NCI-H2196 treated with DMSO at 0.1 percent for 48 hours (cell line): ENCODE results near the gene ATP1A4.

Experiments
- DNase-seq: peaks from one replicate; lab custom pipeline; 2025; ENCODE audit not compliant: unreplicated experiment; lab: John Stamatoyannopoulos, UW

ATP1A4 gene

DNA sequence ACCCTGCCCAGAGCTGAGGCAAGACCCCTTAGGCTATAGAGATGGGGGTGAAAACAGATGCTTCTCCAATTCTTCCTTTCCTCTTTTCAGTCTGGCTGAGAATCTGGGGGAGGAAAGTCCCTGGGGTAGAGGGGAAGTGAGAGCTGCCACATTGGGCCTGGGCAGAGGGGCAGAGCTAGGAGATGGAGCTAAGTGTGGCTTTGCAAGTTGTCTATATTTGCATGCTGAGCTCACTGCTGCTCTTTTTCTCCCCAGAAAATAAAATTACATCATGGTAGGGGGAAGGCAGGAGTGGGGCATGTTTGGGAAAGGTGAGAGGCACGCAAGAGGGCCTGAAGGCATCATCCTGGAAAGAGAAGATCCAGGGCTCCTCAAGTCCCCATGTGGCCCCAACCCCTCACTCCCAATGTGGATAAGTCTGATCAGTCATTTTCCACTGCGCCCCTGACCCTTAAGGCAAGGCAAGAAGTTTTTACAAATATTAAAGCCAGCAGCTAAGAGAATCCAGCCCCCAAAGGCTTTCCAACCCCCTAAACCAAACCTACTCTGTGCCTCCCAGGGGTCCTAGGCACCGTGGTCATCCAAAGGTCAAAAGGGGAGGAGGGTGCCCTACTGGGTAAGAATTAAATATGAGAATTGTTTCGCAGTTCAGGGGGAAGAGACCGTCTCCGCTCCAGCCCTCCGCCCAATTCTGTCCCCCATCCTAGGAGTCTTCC, 53.3 kb downstream of the ATP1A4 start:
- no peak for DNase-seq

DNA sequence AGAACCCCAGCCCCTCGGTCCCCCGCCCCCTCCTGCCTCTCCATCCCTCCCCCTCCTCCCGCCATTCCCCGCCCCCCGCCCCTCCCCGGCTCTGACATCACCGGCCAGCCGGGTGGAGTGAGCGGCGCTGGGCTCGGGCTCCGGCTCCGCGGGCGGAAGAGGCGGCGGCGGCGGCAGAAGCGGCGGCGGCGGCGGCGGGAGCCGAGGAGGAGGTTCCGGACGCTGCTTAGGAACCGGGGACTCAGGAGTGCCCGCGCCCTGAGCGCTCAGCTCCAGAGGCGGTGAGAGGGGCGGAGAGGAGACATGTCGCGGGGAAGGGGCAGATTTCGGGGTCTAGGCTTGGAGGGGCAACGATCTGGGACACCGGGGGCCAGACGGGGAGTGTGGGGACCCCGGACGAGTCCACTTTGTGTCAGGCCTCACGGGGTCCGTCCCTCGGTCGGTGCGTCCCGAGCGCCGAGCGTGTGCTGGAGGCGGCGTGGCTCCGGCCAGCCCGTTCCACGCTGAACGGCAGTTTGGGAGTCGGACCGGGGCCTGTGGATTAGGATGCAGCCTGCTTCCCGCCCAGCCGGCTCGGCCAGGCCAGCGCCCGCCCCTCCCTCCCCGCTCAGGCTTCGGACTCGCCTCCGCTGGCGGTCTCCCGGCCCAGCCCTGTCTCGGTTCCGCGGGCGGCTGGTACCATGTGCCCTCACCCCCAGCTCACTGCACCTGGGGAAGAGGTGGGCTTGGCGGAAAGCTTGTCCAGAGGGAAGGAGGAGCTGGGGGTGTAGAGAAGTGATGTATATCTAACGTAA, 54.0 kb downstream of the ATP1A4 start, which contains the start of gene PEA15:
Gene PEA15 (plus strand): TSS at position 143 of the 794 bp plus-strand sequence. CDS start 6,161 bp downstream, outside the sequence.
- DNase-seq = peak; percentile 25

DNA sequence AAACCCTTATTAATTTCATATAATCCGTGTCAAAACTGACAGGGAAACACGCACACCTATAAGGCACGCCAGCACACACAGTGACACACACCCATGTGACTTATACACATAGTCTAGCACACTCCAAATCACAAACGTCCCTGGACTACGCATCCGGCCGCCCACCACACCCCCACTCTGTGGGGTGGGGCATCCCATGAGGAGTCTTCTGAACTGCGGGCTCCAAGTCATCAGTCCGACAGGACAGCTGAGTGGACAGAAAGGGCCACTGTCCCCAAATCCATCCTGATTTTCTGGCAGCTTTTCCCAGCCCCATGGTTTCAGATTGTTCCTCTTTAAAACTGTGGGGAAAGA, 54.6 kb downstream of the ATP1A4 start:
- no peak for DNase-seq

DNA sequence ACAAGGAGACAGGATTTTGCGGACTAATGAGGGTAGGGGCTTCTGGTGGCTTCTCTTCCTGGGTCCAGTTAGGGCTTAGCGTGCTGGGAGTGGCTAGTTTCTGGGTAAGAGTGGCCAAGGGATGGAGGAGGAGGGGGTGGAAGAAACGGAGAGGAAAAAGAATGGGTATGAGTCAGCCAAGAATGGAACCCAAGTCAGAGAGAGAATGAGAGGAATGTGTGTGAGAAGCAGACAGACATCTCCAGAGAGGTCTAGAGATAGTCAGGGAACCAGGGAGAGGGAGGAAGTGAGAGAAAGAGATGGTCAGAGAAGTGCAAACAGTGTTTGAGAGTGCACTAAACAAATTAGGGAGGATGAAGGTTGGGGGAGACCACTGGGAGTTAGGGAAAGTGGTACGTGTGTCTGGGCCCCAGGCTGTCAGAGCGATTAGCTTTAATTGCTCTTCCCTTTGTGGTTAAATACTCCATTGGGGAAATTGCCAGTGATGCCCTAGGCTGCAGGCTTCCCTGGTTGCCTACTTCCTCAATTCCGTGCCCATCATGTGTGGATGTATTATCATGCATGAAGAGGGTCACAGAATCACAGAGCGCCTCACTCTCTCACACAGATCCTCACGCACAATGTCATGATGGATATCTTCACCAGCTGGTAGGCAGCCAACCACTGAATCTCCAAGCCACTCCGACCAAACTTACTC, 55.2 kb downstream of the ATP1A4 start:
- no peak for DNase-seq

DNA sequence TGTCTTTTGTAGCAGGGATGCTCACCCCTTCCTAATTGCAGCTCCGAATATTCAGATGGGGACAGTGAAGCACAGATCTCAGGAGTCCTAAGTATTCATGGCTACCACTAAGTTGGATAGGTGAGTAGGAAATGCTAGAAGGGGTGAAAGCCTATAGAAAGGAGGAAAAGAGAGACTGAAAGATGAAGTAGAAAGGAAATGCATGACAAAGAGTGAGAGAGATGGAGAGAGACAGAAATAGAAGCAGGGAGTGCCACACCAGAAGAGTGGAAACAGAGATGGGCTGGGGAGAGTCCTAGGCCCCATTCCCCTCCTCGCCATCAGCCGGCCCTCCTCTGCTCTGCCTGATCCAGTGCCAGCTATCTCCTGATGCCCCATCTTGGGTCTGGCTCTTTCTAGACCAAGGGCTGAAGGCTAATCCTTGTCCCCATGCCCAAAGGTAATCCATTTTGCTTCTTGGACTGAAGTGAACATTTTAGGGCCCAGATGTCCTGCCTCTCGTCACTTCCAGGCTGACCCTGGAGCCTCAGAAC, 55.8 kb downstream of the ATP1A4 start:
- DNase-seq = no peak

DNA sequence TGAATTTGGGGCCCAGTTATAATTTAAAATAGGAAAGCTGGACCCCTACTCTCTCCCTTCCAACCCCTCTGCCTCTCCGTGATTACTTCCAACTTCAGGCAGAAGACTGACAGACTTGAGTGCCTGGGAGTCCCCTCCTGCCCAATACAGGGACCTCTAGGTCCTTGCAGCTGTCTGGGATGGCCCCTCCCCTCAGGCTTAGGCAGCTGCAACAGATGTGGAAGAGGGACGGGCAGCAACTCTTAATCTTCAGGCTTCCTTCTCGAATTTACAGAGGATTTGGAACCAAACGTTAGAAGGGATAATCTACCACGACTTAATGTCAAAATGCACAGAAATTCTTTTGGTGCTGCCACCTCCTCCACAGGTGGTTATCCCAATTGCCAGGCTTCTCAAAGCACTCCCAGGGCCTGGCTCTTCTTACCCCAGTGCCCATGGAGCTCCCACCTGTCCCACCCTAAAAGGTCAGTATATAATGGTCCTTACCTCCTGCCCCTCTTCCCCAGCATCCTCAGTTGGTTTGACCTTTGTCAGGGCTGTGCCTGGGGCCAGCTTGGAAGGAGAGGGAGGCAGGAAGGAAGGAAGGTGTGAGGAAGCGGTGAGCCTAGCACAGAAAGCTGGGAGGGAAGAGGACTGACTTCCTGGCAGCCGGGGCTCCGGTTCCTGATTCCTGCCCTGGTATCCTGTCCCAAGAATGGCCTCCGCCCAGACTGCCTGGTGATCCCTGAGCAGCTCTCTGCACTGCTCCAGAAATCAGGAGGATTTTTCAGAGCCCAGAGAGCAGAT, 56.6 kb downstream of the ATP1A4 start:
- DNase-seq = no peak

DNA sequence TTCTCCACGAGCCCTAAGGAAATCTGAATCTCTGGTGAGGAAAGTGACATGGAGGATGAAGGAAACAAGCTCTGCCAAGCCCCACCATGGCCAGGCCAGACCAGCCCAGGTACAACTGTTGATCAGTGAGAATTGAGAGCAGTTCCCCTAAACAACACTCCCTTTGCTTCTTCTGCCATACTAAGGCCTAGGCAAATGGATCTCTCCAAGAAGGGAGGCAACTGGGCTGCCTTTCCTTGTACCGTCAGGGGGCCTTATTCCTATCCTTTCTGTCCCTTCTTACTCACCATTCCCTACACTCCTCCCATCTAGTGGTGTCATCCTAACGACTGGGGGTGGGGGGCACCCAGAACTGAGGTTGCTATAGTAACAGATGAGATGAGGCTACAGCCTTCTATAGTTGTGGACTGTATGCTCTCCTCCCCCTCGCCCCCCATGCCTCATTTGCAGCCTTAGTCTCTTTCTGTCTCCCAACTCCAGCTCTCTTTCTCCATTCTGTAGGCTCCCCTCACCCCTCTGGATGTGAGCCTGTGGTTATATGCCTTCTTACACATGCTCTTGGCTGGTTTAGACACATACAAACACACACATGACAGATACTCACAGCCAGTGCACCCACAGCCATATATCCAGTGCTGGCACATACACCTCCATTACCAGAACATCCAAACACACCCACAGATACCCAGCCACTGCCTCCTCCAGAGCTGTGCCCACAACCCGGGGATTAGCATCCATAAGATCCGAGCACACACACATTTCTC, 57.3 kb downstream of the ATP1A4 start:
- no peak for DNase-seq

DNA sequence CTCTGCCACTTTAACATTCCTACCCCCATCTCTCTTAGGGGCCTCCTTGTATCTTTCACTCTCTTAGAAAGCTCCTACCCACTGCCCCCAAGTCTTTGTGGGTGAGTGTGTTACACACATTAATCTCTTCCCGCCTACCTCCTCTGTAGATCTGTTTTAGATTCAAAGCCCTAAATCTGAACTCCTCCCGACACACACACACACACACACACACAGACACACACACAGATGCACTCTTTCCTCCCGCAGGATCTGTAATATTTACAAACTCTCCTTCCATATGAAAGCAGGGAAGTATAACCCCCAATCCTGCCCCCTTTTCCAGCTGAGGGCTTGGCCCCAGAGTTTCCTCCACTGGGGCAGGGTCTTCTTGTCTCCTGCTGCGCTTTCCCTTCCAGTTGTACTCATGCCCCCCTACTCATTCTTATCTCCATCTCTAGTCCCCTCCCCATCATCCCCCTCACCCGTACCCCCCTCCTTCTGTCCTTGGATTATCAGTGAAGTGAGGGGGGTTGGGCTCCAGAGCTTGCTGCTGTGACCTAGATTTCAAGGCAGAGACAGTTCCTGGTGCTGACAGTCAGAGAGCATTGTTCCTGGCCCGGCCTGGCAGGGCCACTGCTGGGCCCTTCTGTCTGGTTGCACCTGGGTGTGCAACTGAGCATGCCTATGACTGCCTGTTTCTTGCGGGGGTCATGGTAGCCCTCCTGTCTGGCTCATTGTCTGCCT, 58.1 kb downstream of the ATP1A4 start:
- no peak for DNase-seq

DNA sequence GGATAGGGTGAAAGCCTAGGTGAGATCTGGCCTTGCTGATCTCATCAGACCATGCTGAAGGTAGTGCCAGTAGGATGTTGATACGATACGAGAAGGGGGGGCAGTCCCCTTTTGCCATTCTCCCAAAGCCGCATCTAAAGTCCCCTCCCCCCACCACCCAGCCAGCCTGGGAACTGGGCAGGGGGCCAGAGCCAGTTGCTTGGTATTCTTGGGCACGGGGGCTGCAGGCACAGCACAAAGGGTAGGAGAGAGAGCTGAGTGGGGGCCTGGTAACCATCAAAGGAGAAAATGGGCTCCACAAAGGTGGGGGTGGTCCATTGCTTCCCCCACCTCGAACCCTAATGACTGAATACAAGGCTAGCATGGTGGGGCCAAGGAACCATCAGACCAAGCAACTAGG, 59.2 kb downstream of the ATP1A4 start:
- DNase-seq = no peak

DNA sequence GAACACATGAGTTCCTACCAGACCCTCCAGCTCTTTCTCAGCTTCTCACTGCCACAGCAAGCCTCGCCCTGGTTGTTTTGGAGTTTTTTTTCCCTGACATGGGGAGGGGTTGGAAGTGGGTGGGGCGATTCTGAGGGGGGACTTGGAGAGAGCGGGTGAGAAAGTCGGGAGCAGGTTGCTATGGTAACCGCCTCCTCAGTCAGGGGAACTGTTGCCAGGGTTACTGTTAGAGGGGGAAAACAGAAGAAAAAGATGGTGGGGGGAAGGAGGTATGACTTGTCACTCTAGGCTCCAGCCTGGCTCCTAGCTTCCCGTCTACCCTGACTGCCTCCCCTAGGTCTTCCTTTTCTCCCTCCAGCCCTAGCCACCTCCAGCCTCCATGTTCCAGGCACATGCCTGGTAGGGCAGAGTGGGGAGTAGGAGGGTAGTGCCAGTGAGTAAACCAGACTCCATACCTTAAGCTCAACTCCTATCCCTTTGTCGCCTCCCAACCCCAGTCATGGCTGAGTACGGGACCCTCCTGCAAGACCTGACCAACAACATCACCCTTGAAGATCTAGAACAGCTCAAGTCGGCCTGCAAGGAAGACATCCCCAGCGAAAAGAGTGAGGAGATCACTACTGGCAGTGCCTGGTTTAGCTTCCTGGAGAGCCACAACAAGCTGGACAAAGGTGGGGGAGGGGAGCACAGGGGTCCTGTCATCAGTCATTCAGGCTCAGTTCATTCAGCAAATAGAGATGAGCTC, 59.8 kb downstream of the ATP1A4 start:
- DNase-seq = no peak

DNA sequence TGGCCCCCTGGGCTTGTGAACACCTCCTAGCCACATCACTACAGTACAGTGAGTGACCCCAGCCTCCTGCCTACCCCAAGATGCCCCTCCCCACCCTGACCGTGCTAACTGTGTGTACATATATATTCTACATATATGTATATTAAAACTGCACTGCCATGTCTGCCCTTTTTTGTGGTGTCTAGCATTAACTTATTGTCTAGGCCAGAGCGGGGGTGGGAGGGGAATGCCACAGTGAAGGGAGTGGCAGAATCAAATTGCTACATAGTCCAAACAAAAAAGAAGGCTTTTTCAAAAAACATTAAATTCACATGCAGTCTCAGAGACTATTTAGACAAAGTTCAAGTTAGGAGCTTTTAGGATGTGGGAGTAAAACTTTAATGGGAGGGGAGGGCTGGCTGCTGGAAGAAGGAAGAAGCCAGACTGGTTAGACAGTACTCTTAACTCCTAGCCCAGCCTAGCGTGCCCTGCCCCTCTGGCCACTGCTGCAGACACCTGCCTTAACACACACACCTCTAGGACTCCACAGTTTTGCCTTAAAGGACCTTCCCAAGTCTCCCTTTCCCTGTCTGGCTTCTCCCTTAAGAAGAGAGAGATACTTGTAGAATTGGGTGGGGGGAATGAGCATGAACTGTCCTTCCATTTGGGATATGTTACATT, 63.2 kb downstream of the ATP1A4 start:
- no peak for DNase-seq

DNA sequence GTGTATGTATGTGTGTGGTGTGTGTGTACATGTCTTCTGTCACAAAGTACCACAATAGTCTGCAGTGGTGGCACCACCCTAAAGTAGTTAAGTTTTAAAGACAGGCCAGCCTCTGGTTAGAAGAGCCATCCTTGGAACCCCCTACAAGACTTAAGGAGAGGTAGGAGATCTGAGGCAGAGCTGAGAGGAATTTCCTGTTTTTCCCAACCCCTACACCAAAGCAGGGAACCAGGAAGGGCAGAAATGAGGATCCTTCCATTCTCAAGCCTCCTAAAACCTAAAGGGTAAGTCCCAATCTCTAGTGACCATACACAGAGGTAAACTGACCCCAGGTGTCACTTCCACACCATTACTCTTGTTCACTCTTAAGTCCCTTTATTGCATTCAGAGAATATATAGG, 64.9 kb downstream of the ATP1A4 start:
- DNase-seq = no peak

DNA sequence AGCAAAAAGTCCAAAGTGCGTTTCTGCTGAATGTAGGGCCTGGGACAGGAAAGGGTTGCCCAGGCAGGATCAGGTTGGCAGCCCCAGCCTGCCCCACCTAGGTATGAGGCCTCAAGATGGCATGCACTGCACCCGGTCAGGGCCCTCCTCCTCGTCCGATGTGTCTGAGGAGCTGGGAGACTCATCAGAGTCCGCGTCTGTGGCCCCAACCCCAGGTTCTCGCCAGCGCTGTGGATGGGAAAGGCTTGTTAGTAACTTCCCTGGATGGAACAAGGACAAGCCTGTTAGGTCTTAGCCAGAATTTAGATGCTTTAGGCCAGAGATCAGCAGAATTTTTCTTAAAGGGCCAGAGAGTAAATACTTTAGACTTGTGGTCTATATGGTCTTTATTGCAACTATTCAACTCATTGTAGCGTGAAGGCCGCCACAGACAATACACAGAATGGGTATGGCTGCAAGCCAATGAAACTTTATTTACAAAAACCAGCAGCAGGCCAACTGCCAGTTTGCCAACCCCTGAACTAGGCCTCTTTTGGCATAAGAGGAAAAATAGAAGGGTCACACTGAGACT, 66.2 kb downstream of the ATP1A4 start:
- DNase-seq = no peak

DNA sequence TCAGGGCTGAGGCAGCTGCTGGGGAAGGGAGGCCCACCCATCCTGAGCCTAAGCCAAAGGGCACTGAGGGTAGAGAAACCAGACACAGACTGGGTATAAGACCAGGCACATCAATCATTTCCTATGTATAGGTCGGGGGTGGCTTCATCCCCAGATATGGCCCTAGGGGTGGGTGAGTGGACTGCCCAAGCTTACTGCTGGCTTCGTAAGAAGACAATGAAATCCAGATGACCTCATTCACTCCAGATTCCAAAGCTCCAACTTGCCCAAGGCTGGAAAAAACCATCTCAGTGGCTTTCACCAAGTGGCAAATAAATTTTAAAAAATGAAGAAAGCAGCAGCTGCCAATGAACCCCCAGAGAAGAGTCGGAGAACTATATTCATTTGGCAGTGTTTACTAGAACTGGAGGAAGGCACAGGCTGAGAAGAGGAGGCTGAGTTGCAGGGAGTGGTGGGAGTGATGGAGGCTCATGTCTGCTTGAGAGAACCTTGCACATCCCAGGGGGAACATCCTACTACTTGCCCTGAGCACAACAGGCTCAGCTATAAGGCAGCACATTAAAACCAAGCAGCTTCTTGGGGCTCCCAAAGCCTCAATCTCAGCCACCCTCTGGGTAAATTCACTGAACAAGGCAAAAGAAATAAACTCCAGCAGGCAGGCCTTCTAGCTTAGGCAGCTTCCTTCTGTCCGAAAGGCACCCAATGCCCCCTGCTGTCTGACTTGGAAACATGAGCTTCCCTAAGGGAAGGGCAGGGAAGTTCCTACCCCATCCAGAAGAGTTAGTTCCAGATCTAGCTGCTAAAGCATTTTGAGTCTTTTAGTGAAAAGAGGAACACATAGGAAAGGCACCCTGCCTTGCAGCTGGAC, 67.9 kb downstream of the ATP1A4 start:
- no peak for DNase-seq

DNA sequence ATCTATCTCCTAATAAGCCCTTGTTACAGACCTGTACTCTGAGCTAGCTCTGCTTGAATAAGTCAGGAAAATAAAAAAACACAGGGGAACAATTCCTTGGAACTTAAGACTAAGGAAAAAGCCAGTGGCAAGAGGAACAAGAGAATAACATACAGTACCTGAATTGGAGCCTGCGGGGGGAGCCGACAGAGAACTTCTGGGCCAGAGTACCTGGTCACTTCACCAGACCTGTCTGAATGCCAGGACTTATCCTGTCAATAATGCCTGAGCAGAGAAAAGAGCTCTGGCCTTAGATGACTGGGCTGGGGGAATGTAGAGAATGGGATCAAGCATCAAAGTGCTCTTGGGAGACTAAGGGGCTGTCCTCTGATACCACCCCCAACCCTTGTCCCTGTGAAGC, 68.9 kb downstream of the ATP1A4 start:
- DNase-seq = no peak

DNA sequence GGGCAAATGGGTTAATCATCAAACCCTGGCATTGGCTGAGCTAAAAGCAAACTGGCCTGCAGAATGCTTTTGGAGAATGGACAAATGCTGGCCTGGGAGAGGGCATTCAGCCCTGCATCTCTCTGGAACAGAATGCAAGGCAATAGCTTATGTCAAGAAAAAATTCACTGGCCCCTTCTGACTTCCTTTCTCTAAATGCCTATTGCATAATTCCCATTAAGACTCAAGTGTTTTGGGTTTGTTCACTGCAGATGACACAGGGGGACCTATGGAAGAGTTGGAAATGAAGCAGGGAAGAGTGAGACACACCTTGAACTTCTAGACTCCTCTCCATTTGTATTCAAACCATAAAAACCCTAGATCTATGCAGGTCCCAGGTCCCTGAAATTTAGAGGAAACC, 69.7 kb downstream of the ATP1A4 start:
- no peak for DNase-seq

DNA sequence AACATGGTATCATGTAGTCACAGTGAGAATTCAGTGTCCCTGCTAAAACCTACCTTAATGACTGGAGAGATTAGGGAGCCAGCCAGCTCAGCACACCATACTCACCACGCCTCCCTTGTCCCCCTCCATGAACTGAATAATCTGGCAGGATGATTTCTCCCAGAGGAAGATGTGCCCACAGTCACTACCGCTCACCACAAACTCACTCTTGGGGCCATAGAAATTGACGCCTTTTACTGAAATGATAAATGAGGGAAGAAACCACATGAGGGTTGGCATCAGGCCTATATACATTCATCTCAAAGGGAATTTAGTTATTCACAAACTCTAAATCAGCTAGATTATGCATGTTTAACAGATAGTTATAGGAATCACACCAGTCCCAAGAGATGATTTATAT, 71.1 kb downstream of the ATP1A4 start:
- DNase-seq = no peak
